GM12891 (cell line): ENCODE results near the gene IDH3G.

ENCODE experiments used
- POLR2A ChIP-seq: IDR thresholded peaks from 2 replicates; pipeline ENCODE4 v1.6.1; 2011; ENCODE audit warnings: low read depth, low read length, control low read depth
- POLR2AphosphoS5 ChIP-seq: IDR thresholded peaks from 2 replicates; pipeline ENCODE4 v1.6.1; 2011; ENCODE audit warnings: low read depth, low read length, control low read depth
- POU2F2 ChIP-seq: IDR thresholded peaks from 2 replicates; pipeline ENCODE4 v1.6.1; 2011; ENCODE audit warnings: low read depth, mild to moderate bottlenecking, control low read depth, low read length, moderate library complexity
- SPI1 ChIP-seq: IDR thresholded peaks from 2 replicates; pipeline ENCODE4 v1.6.1; 2011; ENCODE audit warnings: low read depth, low read length, control low read depth

GRCh38 chrX:153827016-153827415, 32.8 kb upstream of the IDH3G start:
- TF ChIP-seq POLR2AphosphoS5 (no peak), SPI1 (no peak), POLR2A (no peak), POU2F2 (no peak)
